ENCODE measurements around the gene MYMK.

The MYMK gene

GRCh38 chr9:133570691-133571080 lies 45.9 kb upstream of the MYMK start:
- in situ Hi-C loops (cut with MboI; ENCODE audit: low sequenced_read_pairs, unreplicated experiment) = loop anchor here (25.0 kb wide), 1 partner anchor 442 kb away; no protein-coding TSS in a partner anchor
- no peak for TF ChIP-seq CTCF (IDR thresholded peaks at IDR 0.05; ENCODE audit: borderline replicate concordance, control extremely low read depth, extremely low read depth, insufficient read depth, missing control alignments)
- DNase-seq (ENCODE audit: low spot score) = no peak

- no peak for TF ChIP-seq CTCF (IDR thresholded peaks at IDR 0.05; ENCODE audit: borderline replicate concordance, control extremely low read depth, extremely low read depth, insufficient read depth, missing control alignments)
- no peak for DNase-seq (ENCODE audit: low spot score)
- in situ Hi-C loops (cut with MboI; ENCODE audit: low sequenced_read_pairs, unreplicated experiment) = loop anchor here (25.0 kb wide), 1 partner anchor 442 kb away; no protein-coding TSS in a partner anchor
Observed at GRCh38 chr9:133569891-133570690, 45.3 kb upstream of the MYMK start.

GRCh38 chr9:133569121-133569785 lies 44.5 kb upstream of the MYMK start:
- in situ Hi-C loops (cut with MboI; ENCODE audit: low sequenced_read_pairs, unreplicated experiment) = loop anchor here (25.0 kb wide), 1 partner anchor 443 kb away; no protein-coding TSS in a partner anchor
- DNase-seq (ENCODE audit: low spot score) = no peak
- no peak for TF ChIP-seq CTCF (IDR thresholded peaks at IDR 0.05; ENCODE audit: borderline replicate concordance, control extremely low read depth, extremely low read depth, insufficient read depth, missing control alignments)

- no peak for DNase-seq (ENCODE audit: low spot score)
- in situ Hi-C loops (cut with MboI; ENCODE audit: low sequenced_read_pairs, unreplicated experiment) = loop anchor here (25.0 kb wide), 1 partner anchor 444 kb away; no protein-coding TSS in a partner anchor
- TF ChIP-seq CTCF (IDR thresholded peaks at IDR 0.05; ENCODE audit: borderline replicate concordance, control extremely low read depth, extremely low read depth, insufficient read depth, missing control alignments) = no peak
Observed at GRCh38 chr9:133568186-133568585, 43.4 kb upstream of the MYMK start.

- TF ChIP-seq CTCF (IDR thresholded peaks at IDR 0.05; ENCODE audit: borderline replicate concordance, control extremely low read depth, extremely low read depth, insufficient read depth, missing control alignments) = no peak
- no peak for DNase-seq (ENCODE audit: low spot score)
- in situ Hi-C loops (cut with MboI; ENCODE audit: low sequenced_read_pairs, unreplicated experiment) = loop anchor here (25.0 kb wide), 1 partner anchor 445 kb away; no protein-coding TSS in a partner anchor
Observed at GRCh38 chr9:133566817-133567216, 42.1 kb upstream of the MYMK start.

GRCh38 chr9:133566382-133566781 lies 41.6 kb upstream of the MYMK start:
- in situ Hi-C loops (cut with MboI; ENCODE audit: low sequenced_read_pairs, unreplicated experiment) = loop anchor here (25.0 kb wide), 1 partner anchor 446 kb away; no protein-coding TSS in a partner anchor

More at GRCh38 chr9:133566382-133566781, 41.6 kb upstream of the MYMK start:
- DNase-seq (ENCODE audit: low spot score) = no peak
- no peak for TF ChIP-seq CTCF (IDR thresholded peaks at IDR 0.05; ENCODE audit: borderline replicate concordance, control extremely low read depth, extremely low read depth, insufficient read depth, missing control alignments)
